ENCODE measurements around the gene COASY.
"Not testable (repeated sequence)": the region's sequence is repeated elsewhere in the genome, so short reads cannot be mapped to it uniquely, and the experiment has no call there.

COASY gene

DNA sequence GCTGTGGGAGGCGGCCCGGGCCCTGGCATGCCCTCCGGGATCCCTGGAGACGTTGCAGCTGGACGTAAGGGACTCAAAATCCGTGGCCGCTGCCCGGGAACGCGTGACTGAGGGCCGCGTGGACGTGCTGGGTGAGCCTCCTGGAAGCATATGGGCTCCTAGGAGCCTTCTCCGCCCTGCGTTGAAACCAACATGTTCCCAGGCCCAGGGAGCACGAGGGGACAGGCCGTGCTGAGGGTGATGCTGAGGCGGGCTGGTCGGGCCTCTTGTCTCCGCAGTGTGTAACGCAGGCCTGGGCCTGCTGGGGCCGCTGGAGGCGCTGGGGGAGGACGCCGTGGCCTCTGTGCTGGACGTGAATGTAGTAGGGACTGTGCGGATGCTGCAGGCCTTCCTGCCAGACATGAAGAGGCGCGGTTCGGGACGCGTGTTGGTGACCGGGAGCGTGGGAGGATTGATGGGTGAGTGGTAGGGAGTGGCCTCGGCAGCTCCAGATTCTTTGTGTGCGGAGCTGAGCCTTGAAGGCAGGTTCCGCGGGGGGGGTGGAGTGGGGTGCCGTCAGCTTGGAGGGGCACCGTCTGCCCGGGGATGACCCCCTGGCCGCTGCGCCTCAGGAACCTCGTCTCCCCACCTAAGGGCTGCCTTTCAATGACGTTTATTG is 8.7 kb upstream of the COASY start:
- DNase-seq (no peak), ATAC-seq (replicated peaks) (no peak)
- H3K9me3 Mint-ChIP-seq = no peaks in the 10 kb centered on the region

DNA sequence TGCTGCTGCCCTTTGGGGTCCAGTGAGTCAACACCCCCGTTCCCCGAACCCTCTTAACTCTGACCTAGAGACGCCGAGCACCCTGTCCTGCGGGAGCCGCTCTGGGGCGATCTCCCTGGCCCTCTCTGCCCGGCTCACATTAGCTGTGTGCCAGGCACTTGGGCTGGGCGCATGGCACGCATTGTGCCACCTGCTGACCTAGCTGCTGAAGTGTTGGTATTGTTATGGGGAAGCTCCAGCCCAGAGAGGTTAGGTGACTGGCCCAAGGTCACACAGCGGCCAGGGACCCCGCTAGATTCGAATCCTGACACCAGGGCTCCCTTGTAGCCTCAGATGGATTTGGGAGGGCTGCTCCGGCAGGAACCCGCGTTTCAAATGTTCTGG is 8.1 kb upstream of the COASY start:
- peak overlapping the region; percentile 93 to 99 for H3K4me3 Mint-ChIP-seq
- H3K4me1 Mint-ChIP-seq = peaks cover 26 to 44% of the 10 kb centered on the region in 2 donors
- no peaks in the 10 kb centered on the region for H3K9me3 Mint-ChIP-seq
- no peaks in the 10 kb centered on the region for H3K27me3 Mint-ChIP-seq
- peak overlapping the region; percentile 98 for H3K27ac Mint-ChIP-seq
- peaks cover 2 to 25% of the 10 kb centered on the region in 2 donors for H3K36me3 Mint-ChIP-seq
- ATAC-seq (replicated peaks) (peak; percentile 4 to 26), DNase-seq (no peak)

More for the DNA sequence above, 8.7 kb upstream of the COASY start:
- Mint-ChIP-seq H3K27ac (peak overlapping the region; percentile 92), H3K36me3 (peaks cover 2 to 25% of the 10 kb centered on the region in 2 donors), H3K27me3 (no peaks in the 10 kb centered on the region), H3K4me3 (peak overlapping the region; percentile 93 to 99), H3K4me1 (peaks cover 27 to 47% of the 10 kb centered on the region in 2 donors)

DNA sequence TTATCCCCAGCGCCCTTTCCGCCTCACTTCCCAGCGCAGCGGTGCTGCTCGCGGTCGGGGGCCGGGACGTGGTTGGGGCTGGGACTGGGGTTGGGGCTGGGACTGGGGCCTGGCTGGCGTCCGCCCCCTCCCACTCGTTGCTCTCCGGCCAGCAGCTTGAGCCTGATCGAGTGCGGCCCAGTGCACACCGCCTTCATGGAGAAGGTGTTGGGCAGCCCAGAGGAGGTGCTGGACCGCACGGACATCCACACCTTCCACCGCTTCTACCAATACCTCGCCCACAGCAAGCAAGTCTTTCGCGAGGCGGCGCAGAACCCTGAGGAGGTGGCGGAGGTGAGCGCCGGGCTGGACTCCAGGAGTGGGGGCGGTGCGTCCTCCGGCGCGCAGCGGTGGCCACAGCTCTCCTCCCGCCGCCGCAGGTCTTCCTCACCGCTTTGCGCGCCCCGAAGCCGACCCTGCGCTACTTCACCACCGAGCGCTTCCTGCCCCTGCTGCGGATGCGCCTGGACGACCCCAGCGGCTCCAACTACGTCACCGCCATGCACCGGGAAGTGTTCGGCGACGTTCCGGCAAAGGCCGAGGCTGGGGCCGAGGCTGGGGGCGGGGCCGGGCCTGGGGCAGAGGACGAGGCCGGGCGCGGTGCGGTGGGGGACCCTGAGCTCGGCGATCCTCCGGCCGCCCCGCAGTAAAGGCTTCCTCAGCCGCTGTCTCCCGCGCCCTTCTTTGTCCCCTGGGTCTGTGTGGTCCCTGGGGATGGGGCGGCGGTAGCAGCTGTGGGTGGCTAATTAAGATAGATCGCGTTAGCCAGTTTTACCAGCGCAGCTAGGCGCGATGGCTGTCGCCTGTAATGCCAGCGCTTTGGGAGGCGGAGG is 7.5 kb upstream of the COASY start:
- Mint-ChIP-seq H3K4me1 (peaks cover 21 to 38% of the 10 kb centered on the region in 2 donors), H3K4me3 (peak overlapping the region; percentile 93 to 99), H3K9me3 (no peaks in the 10 kb centered on the region), H3K36me3 (peaks cover 2 to 25% of the 10 kb centered on the region in 2 donors), H3K27me3 (no peaks in the 10 kb centered on the region), H3K27ac (peak overlapping the region; percentile 98)
- ATAC-seq (replicated peaks) = peak; percentile 92 to 94
- peak; percentile 85 for DNase-seq

GRCh38 chr17:42555122-42555622 is 6.8 kb upstream of the COASY start:
- ATAC-seq (replicated peaks) (peak; percentile 18 to 20), DNase-seq (no peak)
- Mint-ChIP-seq H3K36me3 (peaks cover 4 to 25% of the 10 kb centered on the region in 2 donors), H3K4me3 (peak overlapping the region; percentile 93 to 99), H3K9me3 (no peaks in the 10 kb centered on the region), H3K27ac (peak overlapping the region; percentile 98), H3K27me3 (no peaks in the 10 kb centered on the region), H3K4me1 (peaks cover 23 to 38% of the 10 kb centered on the region in 2 donors)

GRCh38 chr17:42555961-42556617 is 5.9 kb upstream of the COASY start:
- Mint-ChIP-seq H3K4me3 (peak overlapping the region in 1 of 2 donors; percentile 93), H3K4me1 (peaks cover 23 to 32% of the 10 kb centered on the region in 2 donors), H3K36me3 (peaks cover 4 to 21% of the 10 kb centered on the region in 2 donors)
- DNase-seq; H3K27ac Mint-ChIP-seq; H3K27me3 Mint-ChIP-seq; ATAC-seq (replicated peaks); H3K9me3 Mint-ChIP-seq: not testable (repeated sequence)

- DNase-seq = no peak
- Mint-ChIP-seq H3K4me1 (peaks cover 28 to 43% of the 10 kb centered on the region in 2 donors), H3K27ac (no peak overlapping the region), H3K27me3 (no peaks in the 10 kb centered on the region), H3K36me3 (peaks cover 18 to 26% of the 10 kb centered on the region in 2 donors), H3K4me3 (no peak overlapping the region), H3K9me3 (peaks cover 0 to 1% of the 10 kb centered on the region in 2 donors)
- no peak for ATAC-seq (replicated peaks)
Observed at GRCh38 chr17:42559075-42559474, 2.9 kb upstream of the COASY start.

DNA sequence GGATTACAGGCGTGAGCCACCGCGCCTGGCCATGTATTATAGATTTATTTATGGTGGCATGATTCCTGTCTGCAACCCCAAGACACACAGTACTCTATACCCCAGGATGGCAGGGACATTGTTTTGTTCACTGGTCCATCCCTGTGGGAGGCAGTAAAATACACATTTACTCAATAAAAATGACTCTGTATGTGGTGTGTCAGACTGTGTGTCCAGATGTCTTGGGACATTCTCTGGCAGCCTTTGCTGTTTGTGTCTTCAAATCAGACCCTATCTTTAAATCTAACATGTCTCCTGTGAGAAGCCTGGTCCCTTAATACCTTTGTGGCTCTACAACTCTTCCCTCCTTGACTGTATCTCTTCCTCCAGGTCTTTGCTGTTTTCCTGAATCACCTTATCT is 1.7 kb upstream of the COASY start:
- Mint-ChIP-seq H3K36me3 (peaks cover 22 to 32% of the 10 kb centered on the region in 2 donors), H3K4me3 (peak overlapping the region in 1 of 2 donors; percentile 56), H3K27ac (no peak overlapping the region), H3K4me1 (peaks cover 32 to 40% of the 10 kb centered on the region in 2 donors), H3K27me3 (no peaks in the 10 kb centered on the region), H3K9me3 (peaks cover 0 to 1% of the 10 kb centered on the region in 2 donors)
- DNase-seq = no peak
- ATAC-seq (replicated peaks) = no peak

- Mint-ChIP-seq H3K27me3 (no peaks in the 10 kb centered on the region), H3K4me1 (peaks cover 29 to 51% of the 10 kb centered on the region in 2 donors), H3K36me3 (peaks cover 29 to 36% of the 10 kb centered on the region in 2 donors), H3K4me3 (peak overlapping the region; percentile 92 to 99), H3K27ac (peak overlapping the region; percentile 95), H3K9me3 (peaks cover 0 to 1% of the 10 kb centered on the region in 2 donors)
- no peak for DNase-seq
- peak; percentile 6 to 17 for ATAC-seq (replicated peaks)
Observed at GRCh38 chr17:42562388-42563142, 617 bp downstream of the COASY start.

GRCh38 chr17:42563143-42563509 is 1.2 kb downstream of the COASY start:
- Mint-ChIP-seq H3K4me3 (peak overlapping the region; percentile 92 to 99), H3K27me3 (no peaks in the 10 kb centered on the region), H3K9me3 (peaks cover 0 to 1% of the 10 kb centered on the region in 2 donors), H3K36me3 (peaks cover 33 to 40% of the 10 kb centered on the region in 2 donors), H3K27ac (peak overlapping the region; percentile 95), H3K4me1 (peaks cover 32 to 57% of the 10 kb centered on the region in 2 donors)
- no peak for DNase-seq
- no peak for ATAC-seq (replicated peaks)

DNA sequence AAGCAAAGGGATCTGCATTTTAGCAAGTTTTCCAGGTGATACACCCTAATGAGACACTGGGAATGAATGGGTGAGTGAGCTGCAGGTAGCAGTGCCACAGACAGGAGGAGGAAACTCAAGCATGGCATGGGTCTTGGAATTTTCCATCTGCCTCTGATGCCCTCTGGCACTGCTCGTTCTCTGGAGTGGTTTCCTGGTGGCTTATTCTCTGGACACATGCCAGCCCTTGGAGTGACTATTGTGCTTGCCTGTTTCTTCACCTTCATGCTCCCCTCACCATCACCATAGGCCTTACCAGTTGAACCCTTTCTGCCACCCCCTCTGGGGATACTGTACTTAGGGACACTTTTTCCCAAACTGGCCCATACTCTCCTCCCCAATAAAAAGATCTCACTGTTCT is 1.6 kb downstream of the COASY start:
- Mint-ChIP-seq H3K9me3 (peaks cover 0 to 1% of the 10 kb centered on the region in 2 donors), H3K36me3 (peaks cover 33 to 41% of the 10 kb centered on the region in 2 donors), H3K27me3 (no peaks in the 10 kb centered on the region), H3K4me1 (peaks cover 32 to 59% of the 10 kb centered on the region in 2 donors), H3K4me3 (peak overlapping the region; percentile 92 to 99), H3K27ac (peak overlapping the region; percentile 95)
- DNase-seq (no peak), ATAC-seq (replicated peaks) (no peak)

GRCh38 chr17:42563950-42564349 is 2.0 kb downstream of the COASY start:
- Mint-ChIP-seq H3K9me3 (peaks cover 0 to 1% of the 10 kb centered on the region in 2 donors), H3K27me3 (no peaks in the 10 kb centered on the region), H3K4me3 (peak overlapping the region; percentile 92 to 99), H3K27ac (peak overlapping the region; percentile 86), H3K4me1 (peaks cover 35 to 63% of the 10 kb centered on the region in 2 donors), H3K36me3 (peaks cover 37 to 45% of the 10 kb centered on the region in 2 donors)
- ATAC-seq (replicated peaks) (no peak), DNase-seq (no peak)

GRCh38 chr17:42564815-42565522 is 3.0 kb downstream of the COASY start:
- no peak overlapping the region for H3K4me3 Mint-ChIP-seq
- peaks cover 35 to 69% of the 10 kb centered on the region in 2 donors for H3K4me1 Mint-ChIP-seq
- peak overlapping the region; percentile 51 for H3K27ac Mint-ChIP-seq
- DNase-seq = no peak
- peaks cover 38 to 52% of the 10 kb centered on the region in 2 donors for H3K36me3 Mint-ChIP-seq
- no peaks in the 10 kb centered on the region for H3K27me3 Mint-ChIP-seq
- H3K9me3 Mint-ChIP-seq = peaks cover 0 to 1% of the 10 kb centered on the region in 2 donors
- no peak for ATAC-seq (replicated peaks)

All from stimulated activated naive B cell treated with anti-CD40 and anti-IgM and Interleukin-4, amounts not matched to agents 10 μg/mL and 1 μg/mL and 100 μg/mL, for 72 hours (primary cell).